ENCODE measurements around the gene PER3.

The PER3 gene

GRCh38 chr1:7842517-7842916 is 58.4 kb downstream of the PER3 start:
- peak; percentile 2 for DNase-seq

GRCh38 chr1:7845761-7846160 is 61.7 kb downstream of the PER3 start:
- DNase-seq = no peak

GRCh38 chr1:7846656-7847055 is 62.6 kb downstream of the PER3 start:
- DNase-seq = no peak

GRCh38 chr1:7847599-7847998 is 63.5 kb downstream of the PER3 start:
- DNase-seq = no peak

- no peak for DNase-seq
These were observed 66.7 kb downstream of the PER3 start for GRCh38 chr1:7850786-7851185.

GRCh38 chr1:7852804-7853683 is 69.0 kb downstream of the PER3 start, which contains the start of gene UTS2:
Gene UTS2 (minus strand): TSS chr1:7853065. CDS start chr1:7853003, 62 bp downstream.
- no peak for DNase-seq

GRCh38 chr1:7853684-7854026 is 69.6 kb downstream of the PER3 start:
- no peak for DNase-seq

- no peak for DNase-seq
These were observed 72.3 kb downstream of the PER3 start for GRCh38 chr1:7856345-7856744.

- DNase-seq = no peak
These were observed 72.9 kb downstream of the PER3 start for GRCh38 chr1:7857000-7857399.

GRCh38 chr1:7857985-7858384 is 73.9 kb downstream of the PER3 start:
- DNase-seq = no peak

GRCh38 chr1:7859406-7859805 is 75.3 kb downstream of the PER3 start:
- no peak for DNase-seq

GRCh38 chr1:7860130-7860529 is 76.0 kb downstream of the PER3 start:
- no peak for DNase-seq

GRCh38 chr1:7861452-7861851 is 77.4 kb downstream of the PER3 start:
- no peak for DNase-seq

GRCh38 chr1:7862211-7863060 is 78.3 kb downstream of the PER3 start:
- no peak for DNase-seq

- no peak for DNase-seq
These were observed 79.8 kb downstream of the PER3 start for GRCh38 chr1:7863756-7864328.

- DNase-seq = no peak
These were observed 81.9 kb downstream of the PER3 start for GRCh38 chr1:7865978-7866377.

GRCh38 chr1:7868070-7868780 is 84.1 kb downstream of the PER3 start:
- no peak for DNase-seq

- no peak for DNase-seq
These were observed 85.2 kb downstream of the PER3 start for GRCh38 chr1:7869136-7869920.

GRCh38 chr1:7871136-7871535 is 87.0 kb downstream of the PER3 start:
- no peak for DNase-seq

GRCh38 chr1:7873801-7874795 is 90.0 kb downstream of the PER3 start:
- DNase-seq = no peak

- no peak for DNase-seq
These were observed 93.9 kb downstream of the PER3 start for GRCh38 chr1:7878027-7878426.

All from CD4-positive, alpha-beta T cell treated with Interleukin-4 for 4 hours (primary cell).